HEK293 (cell line): Measurements from ENCODE around the gene HIRIP3.

Experiments used
- CTCF ChIA-PET: fragments of 350-600 bp; formaldehyde crosslinking; extraction: SDS; loops from one replicate; lab custom pipeline; 2021; ENCODE audit warnings: antibody characterized with exemption; lab: Yijun Ruan, JAX
- POLR2A ChIA-PET: fragments of 300-600 bp; formaldehyde crosslinking; extraction: SDS; loops from one replicate; lab custom pipeline; 2020; ENCODE audit warnings: antibody characterized with exemption, inconsistent platforms; lab: Yijun Ruan, JAX
- H3K27ac ChIP-seq: fragments of 200-500 bp; sonication (Bioruptor generic); 2 replicates; pipeline ENCODE4 v1.5.1; 2014; ENCODE audit warnings: low read depth, low read length, control low read depth, inconsistent platforms; ENCODE audit errors: extremely low read depth
- H3K36me3 ChIP-seq, 2 experiments: fragments of 200-500 bp in 1 of 2; sonication (Bioruptor generic) in 1 of 2; 1 replicate in 1 of 2; 2 replicates in 1 of 2; pipeline ENCODE4 v1.5.1; 2014 to 2017; ENCODE audit warnings: inconsistent platforms in 2 of 2, low read length in 2 of 2; ENCODE audit not compliant: control insufficient read depth in 2 of 2, insufficient read depth in 1 of 2
- H3K4me1 ChIP-seq: fragments of 200-500 bp; sonication (Bioruptor generic); 2 replicates; pipeline ENCODE4 v1.5.1; 2014; ENCODE audit warnings: mild to moderate bottlenecking, low read length, inconsistent platforms; ENCODE audit not compliant: control insufficient read depth, insufficient read depth
- H3K4me3 ChIP-seq: 2 replicates; pipeline ENCODE4 v1.5.1; 2011; ENCODE audit warnings: low read depth, mild to moderate bottlenecking, control low read depth, low read length, moderate library complexity
- H3K9me3 ChIP-seq: fragments of 200-500 bp; sonication (Bioruptor generic); 2 replicates; pipeline ENCODE4 v1.5.1; 2014; ENCODE audit warnings: low read depth, low read length, inconsistent platforms; ENCODE audit not compliant: control insufficient read depth, insufficient read depth
- KLF1 ChIP-seq: fragments of 450-650 bp; formaldehyde crosslinking; IDR thresholded peaks from 2 replicates; pipeline ENCODE4 v1.5.1; 2016; ENCODE audit warnings: missing biosample characterization, missing genetic modification characterization
- RBAK ChIP-seq: fragments of 450-650 bp; formaldehyde crosslinking; IDR thresholded peaks from 2 replicates; pipeline ENCODE4 v1.5.1; 2016; ENCODE audit warnings: missing biosample characterization, missing genetic modification characterization
- SCRT2 ChIP-seq: fragments of 450-650 bp; formaldehyde crosslinking; IDR thresholded peaks from 2 replicates; pipeline ENCODE4 v1.5.1; 2016; ENCODE audit warnings: missing biosample characterization, missing genetic modification characterization
- SP7 ChIP-seq: fragments of 450-650 bp; formaldehyde crosslinking; IDR thresholded peaks from 2 replicates; pipeline ENCODE4 v1.5.1; 2016; ENCODE audit warnings: missing biosample characterization, missing genetic modification characterization
- WT1 ChIP-seq: fragments of 450-650 bp; formaldehyde crosslinking; IDR thresholded peaks from 2 replicates; pipeline ENCODE4 v1.5.1; 2016; ENCODE audit warnings: missing biosample characterization, missing genetic modification characterization
- ZNF248 ChIP-seq: fragments of 450-650 bp; formaldehyde crosslinking; IDR thresholded peaks from 2 replicates; pipeline ENCODE4 v1.5.1; 2017; ENCODE audit warnings: missing biosample characterization, missing genetic modification characterization
- ZNF311 ChIP-seq: fragments of 450-650 bp; formaldehyde crosslinking; IDR thresholded peaks from 2 replicates; pipeline ENCODE4 v1.5.1; 2017; ENCODE audit warnings: missing biosample characterization, missing genetic modification characterization, borderline replicate concordance
- ZNF394 ChIP-seq: fragments of 450-650 bp; formaldehyde crosslinking; IDR thresholded peaks from 2 replicates; pipeline ENCODE4 v1.5.1; 2016; ENCODE audit warnings: missing biosample characterization, missing genetic modification characterization, mild to moderate bottlenecking, moderate library complexity, borderline replicate concordance
- ZNF76 ChIP-seq: fragments of 450-650 bp; formaldehyde crosslinking; IDR thresholded peaks from 2 replicates; pipeline ENCODE4; 2016; ENCODE audit warnings: low read depth, missing biosample characterization, missing genetic modification characterization, borderline replicate concordance
- ZNF830 ChIP-seq: fragments of 450-650 bp; IDR thresholded peaks from 2 replicates; pipeline ENCODE4 v1.5.0; 2018; ENCODE audit warnings: missing biosample characterization, missing genetic modification characterization, low read depth, mild to moderate bottlenecking, moderate library complexity
- TF ChIP-seq, protein P1 (sequence below): fragments of 450-650 bp; formaldehyde crosslinking; IDR thresholded peaks from 2 replicates; pipeline ENCODE4 v1.5.1; 2016; ENCODE audit warnings: missing biosample characterization, missing genetic modification characterization
- TF ChIP-seq, protein P2 (sequence below): fragments of 450-650 bp; formaldehyde crosslinking; IDR thresholded peaks from 2 replicates; pipeline ENCODE4 v1.5.1; 2016; ENCODE audit warnings: missing biosample characterization, missing genetic modification characterization, low read depth
- TF ChIP-seq, protein P3 (sequence below): fragments of 450-650 bp; formaldehyde crosslinking; IDR thresholded peaks from 2 replicates; pipeline ENCODE4 v1.5.1; 2016; ENCODE audit warnings: missing biosample characterization, missing genetic modification characterization
- TF ChIP-seq, protein P4 (sequence below): fragments of 450-650 bp; formaldehyde crosslinking; IDR thresholded peaks from 2 replicates; pipeline ENCODE4 v1.5.1; 2016; ENCODE audit warnings: missing biosample characterization, missing genetic modification characterization

Gene HIRIP3

DNA sequence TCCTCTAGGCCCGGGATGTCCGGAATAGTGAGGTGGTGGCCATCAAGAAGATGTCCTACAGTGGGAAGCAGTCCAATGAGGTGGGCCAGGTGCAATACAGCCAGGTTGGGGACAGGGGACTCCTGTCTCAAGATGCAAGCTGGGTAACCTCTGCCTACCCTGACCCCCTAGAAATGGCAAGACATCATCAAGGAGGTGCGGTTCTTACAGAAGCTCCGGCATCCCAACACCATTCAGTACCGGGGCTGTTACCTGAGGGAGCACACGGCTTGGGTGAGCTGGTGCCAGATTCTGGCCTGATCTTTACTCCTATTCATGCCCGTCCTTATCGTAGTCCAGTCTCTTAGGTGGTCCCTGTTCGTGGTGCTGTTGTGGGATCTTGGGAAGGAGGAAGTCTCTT lies 17.3 kb downstream of the HIRIP3 start:
- CTCF ChIA-PET = no interaction called here
- Histone ChIP-seq H3K4me1 (peaks cover 8% of the 10 kb centered on the region), H3K27ac (no peak overlapping the region), H3K36me3 (peaks cover 20 to 78% of the 10 kb centered on the region in 2 experiments; a peak in 2 of 3 replicates), H3K9me3 (no peaks in the 10 kb centered on the region), H3K4me3 (no peak overlapping the region)
- POLR2A ChIA-PET = interaction anchor here (1.0 to 1.3 kb wide), 3 partner anchors 11 to 17 kb away, joined by 3 to 5 read pairs (median 3); partner anchors contain the start of genes HIRIP3 and TMEM219
- no peak for TF ChIP-seq WT1 (tag by site-specific recombination)
- TF ChIP-seq SP7 (tag by site-specific recombination) = no peak
- no peak for TF ChIP-seq RBAK (tag by site-specific recombination)
- TF ChIP-seq, protein P1, sequence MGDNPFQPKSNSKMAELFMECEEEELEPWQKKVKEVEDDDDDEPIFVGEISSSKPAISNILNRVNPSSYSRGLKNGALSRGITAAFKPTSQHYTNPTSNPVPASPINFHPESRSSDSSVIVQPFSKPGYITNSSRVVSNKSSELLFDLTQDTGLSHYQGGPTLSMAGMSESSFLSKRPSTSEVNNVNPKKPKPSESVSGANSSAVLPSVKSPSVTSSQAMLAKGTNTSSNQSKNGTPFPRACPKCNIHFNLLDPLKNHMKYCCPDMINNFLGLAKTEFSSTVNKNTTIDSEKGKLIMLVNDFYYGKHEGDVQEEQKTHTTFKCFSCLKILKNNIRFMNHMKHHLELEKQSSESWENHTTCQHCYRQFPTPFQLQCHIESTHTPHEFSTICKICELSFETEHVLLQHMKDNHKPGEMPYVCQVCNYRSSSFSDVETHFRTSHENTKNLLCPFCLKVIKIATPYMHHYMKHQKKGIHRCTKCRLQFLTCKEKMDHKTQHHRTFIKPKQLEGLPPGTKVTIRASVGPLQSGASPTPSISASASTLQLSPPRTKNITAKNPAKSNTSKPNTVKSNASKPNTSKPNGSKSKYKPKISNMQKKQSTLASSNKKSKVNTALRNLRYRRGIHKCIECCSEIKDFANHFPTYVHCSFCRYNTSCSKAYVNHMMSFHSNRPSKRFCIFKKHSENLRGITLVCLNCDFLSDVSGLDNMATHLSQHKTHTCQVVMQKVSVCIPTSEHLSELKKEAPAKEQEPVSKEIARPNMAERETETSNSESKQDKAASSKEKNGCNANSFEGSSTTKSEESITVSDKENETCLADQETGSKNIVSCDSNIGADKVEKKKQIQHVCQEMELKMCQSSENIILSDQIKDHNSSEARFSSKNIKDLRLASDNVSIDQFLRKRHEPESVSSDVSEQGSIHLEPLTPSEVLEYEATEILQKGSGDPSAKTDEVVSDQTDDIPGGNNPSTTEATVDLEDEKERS (tag by site-specific recombination) = no peak
- TF ChIP-seq, protein P2, sequence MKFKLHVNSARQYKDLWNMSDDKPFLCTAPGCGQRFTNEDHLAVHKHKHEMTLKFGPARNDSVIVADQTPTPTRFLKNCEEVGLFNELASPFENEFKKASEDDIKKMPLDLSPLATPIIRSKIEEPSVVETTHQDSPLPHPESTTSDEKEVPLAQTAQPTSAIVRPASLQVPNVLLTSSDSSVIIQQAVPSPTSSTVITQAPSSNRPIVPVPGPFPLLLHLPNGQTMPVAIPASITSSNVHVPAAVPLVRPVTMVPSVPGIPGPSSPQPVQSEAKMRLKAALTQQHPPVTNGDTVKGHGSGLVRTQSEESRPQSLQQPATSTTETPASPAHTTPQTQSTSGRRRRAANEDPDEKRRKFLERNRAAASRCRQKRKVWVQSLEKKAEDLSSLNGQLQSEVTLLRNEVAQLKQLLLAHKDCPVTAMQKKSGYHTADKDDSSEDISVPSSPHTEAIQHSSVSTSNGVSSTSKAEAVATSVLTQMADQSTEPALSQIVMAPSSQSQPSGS (tag by site-specific recombination) = no peak
- no peak for TF ChIP-seq KLF1 (tag by site-specific recombination)
- no peak for TF ChIP-seq ZNF394 (tag by site-specific recombination)
- TF ChIP-seq, protein P3, sequence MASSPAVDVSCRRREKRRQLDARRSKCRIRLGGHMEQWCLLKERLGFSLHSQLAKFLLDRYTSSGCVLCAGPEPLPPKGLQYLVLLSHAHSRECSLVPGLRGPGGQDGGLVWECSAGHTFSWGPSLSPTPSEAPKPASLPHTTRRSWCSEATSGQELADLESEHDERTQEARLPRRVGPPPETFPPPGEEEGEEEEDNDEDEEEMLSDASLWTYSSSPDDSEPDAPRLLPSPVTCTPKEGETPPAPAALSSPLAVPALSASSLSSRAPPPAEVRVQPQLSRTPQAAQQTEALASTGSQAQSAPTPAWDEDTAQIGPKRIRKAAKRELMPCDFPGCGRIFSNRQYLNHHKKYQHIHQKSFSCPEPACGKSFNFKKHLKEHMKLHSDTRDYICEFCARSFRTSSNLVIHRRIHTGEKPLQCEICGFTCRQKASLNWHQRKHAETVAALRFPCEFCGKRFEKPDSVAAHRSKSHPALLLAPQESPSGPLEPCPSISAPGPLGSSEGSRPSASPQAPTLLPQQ (tag by site-specific recombination) = no peak
- TF ChIP-seq ZNF830 (tag by site-specific recombination) = no peak

DNA sequence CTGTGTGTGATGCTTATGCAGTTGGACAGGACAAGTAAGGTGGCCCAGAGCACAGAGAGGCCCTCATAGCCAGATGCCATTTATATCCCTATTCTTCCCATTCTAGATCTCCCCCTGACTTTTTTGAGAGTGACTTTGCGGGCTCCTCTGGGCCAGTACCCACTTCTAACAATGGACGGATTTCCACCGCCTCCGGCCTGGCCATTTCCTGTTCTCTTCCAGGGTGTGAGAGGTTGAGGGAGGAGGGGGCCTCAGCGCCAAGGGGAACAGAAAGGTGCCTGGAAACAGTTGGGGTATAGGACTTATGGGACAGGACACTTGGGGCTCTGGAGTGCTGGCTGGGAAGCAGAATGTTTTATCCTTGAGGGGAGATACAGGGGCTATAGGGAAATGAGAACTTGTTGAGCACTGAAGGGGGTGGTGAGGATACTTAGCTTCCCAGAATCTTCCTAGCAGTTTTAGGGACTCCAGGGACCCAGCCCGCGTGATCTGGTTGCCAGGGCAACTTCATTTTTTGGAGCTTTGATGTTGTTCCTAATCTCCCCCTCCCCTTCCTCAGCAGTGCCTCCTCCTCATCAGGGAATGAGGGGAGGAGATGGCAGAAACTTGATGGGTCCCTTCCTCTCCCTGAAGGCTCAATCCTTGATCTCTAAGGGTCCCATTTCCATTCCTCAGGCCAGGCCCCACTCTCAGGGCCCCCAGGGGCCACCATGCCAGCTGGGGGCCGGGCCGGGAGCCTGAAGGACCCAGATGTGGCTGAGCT lies 18.2 kb downstream of the HIRIP3 start:
- Histone ChIP-seq H3K36me3 (peaks cover 12 to 75% of the 10 kb centered on the region in 2 experiments; a peak in 1 of 3 replicates), H3K4me1 (peaks cover 8% of the 10 kb centered on the region), H3K9me3 (no peaks in the 10 kb centered on the region), H3K4me3 (no peak overlapping the region), H3K27ac (no peak overlapping the region)
- POLR2A ChIA-PET = interaction anchor here (1.0 to 5.4 kb wide), 5 partner anchors 10 to 55 kb away, joined by 3 to 58 read pairs (median 3); partner anchors contain the start of genes HIRIP3 and KCTD13
- CTCF ChIA-PET = interaction anchor here (0.5 to 1.6 kb wide), 5 partner anchors 38 to 284 kb away, joined by 3 to 8 read pairs (median 6); partner anchors contain the start of gene KCTD13
- TF ChIP-seq SCRT2 (tag by site-specific recombination) (peak; percentile 32; the same call in 1 of the 2 replicates), ZNF248 (no peak), ZNF311 (no peak), ZNF76 (tag by site-specific recombination) (no peak)
- TF ChIP-seq, protein P4, sequence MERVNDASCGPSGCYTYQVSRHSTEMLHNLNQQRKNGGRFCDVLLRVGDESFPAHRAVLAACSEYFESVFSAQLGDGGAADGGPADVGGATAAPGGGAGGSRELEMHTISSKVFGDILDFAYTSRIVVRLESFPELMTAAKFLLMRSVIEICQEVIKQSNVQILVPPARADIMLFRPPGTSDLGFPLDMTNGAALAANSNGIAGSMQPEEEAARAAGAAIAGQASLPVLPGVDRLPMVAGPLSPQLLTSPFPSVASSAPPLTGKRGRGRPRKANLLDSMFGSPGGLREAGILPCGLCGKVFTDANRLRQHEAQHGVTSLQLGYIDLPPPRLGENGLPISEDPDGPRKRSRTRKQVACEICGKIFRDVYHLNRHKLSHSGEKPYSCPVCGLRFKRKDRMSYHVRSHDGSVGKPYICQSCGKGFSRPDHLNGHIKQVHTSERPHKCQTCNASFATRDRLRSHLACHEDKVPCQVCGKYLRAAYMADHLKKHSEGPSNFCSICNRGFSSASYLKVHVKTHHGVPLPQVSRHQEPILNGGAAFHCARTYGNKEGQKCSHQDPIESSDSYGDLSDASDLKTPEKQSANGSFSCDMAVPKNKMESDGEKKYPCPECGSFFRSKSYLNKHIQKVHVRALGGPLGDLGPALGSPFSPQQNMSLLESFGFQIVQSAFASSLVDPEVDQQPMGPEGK (tag by site-specific recombination) = no peak
